ENCODE data around the gene NCMAP.

DNA sequence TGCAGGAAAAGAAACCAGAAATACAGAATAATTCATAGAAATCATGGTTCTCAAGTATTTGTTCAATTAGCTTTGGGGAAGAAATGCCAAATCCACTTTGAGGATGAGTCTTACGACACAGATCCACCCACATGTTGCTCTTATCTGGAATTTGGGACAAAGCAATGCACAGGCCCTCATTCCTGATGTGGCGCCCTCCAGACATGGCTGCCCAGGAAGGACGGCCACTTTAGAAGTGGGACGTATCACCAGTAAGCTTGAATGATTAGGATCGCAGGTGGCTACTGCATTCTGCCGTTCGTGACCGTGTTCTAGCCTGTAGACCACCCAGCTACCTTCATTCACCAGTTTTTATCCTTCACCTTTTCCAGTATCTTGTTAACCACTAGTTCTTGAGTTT is 20.1 kb upstream of the NCMAP start:
- no peak for TF ChIP-seq EP300 (IDR thresholded peaks at IDR 0.05)
- TF ChIP-seq POLR2AphosphoS5 (IDR thresholded peaks at IDR 0.05), result no peak
- no peak for TF ChIP-seq CTCF (IDR thresholded peaks at IDR 0.05)
- no peak for TF ChIP-seq POLR2A (IDR thresholded peaks at IDR 0.05)

Measured in sigmoid colon (tissue), 4 donors.